Fibroblast of skin of right biceps (primary cell): ENCODE data around the gene ZBTB20.
A peak's percentile ranks its signal among the peaks of the same experiment; 100 is the strongest.
"Not testable (repeated sequence)": the region's sequence is repeated elsewhere in the genome, so short reads cannot be mapped to it uniquely, and the experiment has no call there.

Experiments used
- DNase-seq: peaks from one replicate; pipeline ENCODE4 v3.0.0-alpha.2; 2013

Gene ZBTB20

DNA sequence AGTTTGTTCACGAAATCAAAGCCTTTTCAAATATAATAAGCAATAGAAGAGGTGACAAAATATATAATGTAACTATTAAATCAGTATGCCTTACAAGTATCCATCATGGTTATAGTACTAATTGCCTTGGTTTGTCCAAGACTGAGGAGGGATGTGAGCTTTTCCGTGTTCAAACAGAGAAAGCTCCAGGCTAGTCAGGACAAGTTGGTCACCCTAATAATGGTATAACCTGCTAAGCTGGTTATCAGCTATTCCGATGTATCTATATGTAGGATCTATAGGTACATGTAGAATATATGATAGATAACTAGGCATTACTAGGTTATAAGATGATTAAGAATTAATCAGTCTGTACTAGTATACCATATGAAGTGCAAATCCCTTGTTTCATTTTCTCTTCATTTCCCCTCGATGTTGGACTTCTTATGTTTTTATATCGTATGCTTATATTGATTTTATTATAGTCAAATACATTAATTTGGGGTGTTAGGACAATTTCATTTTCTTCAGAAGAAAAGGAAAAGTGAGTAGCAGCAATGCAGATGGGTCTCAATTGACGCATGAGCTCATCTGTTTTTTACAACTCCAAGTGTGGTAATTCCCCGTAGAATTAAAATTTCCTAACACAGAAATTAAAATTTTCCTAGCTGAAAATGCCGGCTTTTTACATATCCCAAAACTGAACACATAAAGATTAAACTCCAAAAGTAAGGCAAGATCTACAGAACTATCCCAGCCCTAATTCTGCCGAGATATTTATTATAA lies 434.2 kb downstream of the ZBTB20 start:
- no peak for DNase-seq

DNA sequence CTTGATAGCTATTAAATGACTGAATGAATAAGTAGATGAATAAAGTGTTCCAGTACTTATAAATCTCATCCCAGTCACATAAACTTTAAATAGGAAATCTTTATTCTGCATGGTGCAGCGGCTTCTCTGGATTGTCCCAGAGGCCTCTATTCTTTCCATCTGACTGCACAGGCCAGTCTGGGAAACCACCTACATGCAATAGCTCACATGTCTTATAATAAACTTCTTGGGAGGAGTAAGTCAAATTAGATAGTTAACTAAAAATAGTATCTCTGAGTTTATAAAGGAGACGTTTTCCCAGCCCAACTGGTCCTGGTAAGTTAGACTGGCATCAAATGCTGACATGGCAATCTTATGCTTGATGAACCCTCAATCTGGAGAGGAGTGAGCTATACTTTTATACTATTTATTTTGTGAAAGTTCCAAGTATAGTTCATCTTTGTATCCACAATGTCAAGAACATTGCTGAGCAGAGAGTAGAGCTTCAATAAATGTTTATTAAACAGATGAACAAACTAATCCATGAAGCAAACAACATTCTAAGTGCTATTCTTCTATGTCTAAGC lies 435.7 kb downstream of the ZBTB20 start:
- no peak for DNase-seq

- peak; percentile 3 for DNase-seq
These were observed 438.0 kb downstream of the ZBTB20 start for GRCh38 chr3:114709102-114709501.

- no peak for DNase-seq
These were observed 439.7 kb downstream of the ZBTB20 start for GRCh38 chr3:114707252-114707860.

DNA sequence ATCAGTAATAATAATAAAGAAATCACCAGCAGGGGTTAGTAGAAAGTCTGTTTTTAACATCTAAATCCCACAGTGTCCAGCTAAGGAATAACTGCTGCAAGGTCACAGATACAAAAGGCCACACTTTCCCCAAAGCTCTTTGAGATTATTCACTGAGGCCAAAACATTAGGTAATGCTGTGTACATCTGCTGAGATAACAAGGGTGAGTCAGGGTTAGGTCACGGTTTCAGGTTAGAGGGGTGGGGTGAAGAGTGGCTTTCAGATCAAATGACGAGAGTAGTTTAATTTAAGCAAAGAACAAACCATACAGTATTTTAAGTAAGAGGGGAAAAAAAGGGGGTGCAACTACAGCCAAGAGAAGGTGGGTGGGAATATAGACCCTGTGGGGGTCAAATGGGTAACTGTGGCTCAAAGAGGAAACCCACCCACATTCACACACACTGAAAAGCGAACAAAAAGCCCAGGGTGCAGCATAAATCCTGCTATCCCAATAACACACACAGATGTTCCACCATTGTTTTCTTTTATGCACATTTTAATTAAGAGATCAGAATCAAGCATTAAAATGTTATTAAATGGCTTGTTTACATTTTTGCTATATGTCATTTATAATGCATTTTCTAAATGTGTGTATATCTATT lies 440.4 kb downstream of the ZBTB20 start:
- DNase-seq = peak; percentile 33

DNA sequence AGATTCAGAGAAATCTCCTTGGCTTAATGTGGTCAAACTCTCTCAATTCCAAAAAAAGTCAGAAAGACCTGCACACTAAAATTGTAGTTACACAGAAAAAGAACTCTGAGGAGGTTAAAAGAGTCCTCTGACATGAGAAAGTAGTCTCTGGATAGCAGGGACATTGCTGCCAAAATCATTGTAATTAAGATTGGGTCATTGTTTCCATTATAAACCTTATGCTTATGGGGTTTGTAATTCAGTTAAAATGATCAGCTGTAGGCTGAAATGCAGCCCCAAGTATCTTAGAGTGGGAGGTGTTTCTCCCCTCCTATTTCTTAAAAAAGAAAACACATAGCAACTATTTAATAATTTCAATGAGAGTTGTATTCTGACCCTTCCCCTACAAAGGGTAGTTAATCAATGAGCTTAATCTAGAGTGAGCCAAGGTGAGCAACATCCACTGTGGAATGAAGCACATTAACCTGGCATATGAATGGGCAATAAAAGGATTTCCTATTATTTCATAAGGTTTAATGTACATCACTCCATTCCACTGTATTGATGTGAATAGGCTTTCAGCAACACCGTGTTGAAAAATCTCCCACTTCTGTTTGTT lies 446.4 kb downstream of the ZBTB20 start:
- DNase-seq = no peak

DNA sequence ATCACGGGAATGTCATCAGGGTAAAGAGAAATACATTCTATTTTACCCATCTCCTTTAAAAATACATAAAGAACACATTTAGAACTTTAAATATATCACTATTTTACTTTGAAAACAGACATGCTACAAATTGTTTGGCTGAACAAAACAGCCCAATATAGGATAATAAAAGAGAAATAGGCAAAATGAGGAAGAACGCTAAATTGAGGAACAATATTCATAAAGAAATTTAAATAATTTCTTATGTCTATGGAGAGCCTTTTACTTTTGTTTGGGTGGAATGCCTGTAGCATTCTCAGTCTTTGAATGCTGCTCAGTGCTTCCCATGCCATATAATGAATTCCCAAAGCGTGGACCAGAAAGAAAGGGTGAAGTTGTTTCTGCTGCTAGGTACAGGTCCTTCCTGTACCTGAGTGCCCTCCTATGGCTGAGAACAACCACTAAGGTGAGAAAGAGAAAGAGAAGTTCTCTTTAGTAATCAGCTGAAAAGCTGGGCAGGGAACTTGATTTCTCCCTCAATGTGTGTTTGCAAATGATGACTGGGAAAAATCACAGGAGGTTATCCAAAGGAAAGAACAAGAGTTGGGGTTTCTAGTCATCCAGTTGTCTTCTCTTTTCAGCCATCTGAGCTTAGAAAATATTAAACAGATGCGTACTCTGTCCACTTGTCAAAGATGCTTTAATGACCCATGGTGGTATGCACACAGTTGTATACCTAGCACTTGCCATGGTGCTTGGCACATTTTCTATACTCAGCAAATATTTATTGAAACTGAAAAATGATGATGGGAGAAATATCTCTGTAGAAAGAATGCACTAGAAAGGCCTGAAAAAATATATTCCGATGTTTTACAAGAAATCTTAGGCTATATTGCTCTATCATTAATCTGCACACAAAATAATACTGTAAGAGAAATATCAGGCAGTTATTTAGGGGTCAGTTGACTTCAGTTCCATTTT lies 448.7 kb downstream of the ZBTB20 start:
- DNase-seq = no peak

- DNase-seq = no peak
These were observed 449.7 kb downstream of the ZBTB20 start for GRCh38 chr3:114697401-114697800.

DNA sequence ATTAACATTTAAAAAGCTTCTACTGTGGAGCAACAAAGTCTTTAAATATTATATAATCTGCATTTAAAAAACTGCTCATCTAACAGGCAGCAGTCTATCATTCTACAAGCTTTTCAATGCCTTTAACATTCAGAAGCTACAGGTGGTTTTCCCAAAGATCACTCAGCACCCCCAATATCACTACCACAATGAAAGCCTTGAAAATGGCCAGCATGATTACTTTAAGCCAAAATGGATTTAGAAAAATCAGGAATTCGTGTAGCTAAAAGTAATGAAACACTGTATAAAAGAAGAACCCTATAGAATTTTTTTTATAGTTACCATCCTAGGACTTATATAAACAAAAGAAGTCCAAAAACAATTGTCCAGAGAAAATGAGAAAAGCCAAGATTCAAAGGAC lies 452.8 kb downstream of the ZBTB20 start:
- no peak for DNase-seq

- no peak for DNase-seq
These were observed 455.2 kb downstream of the ZBTB20 start for GRCh38 chr3:114691871-114692270.

GRCh38 chr3:114690911-114691310 lies 456.2 kb downstream of the ZBTB20 start:
- no peak for DNase-seq

DNA sequence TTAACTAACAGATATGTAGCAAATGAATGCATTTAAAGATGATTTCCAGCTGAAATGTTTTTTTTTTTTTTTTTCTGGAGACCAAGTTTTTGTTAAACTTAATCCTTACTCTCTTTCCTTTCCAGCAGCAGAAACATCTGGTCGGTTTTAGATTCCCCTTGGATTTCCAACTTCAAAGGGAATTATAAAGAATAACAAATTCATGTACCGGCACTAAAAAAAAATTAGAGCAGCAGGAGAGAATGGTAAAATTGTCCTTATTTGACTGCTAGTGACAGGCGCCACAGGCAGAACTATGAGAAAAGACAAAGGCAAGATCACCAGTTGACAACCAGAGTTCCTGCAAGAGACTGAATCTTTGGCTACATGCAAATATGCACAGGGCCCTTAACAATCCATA lies 459.9 kb downstream of the ZBTB20 start:
- no peak for DNase-seq

DNA sequence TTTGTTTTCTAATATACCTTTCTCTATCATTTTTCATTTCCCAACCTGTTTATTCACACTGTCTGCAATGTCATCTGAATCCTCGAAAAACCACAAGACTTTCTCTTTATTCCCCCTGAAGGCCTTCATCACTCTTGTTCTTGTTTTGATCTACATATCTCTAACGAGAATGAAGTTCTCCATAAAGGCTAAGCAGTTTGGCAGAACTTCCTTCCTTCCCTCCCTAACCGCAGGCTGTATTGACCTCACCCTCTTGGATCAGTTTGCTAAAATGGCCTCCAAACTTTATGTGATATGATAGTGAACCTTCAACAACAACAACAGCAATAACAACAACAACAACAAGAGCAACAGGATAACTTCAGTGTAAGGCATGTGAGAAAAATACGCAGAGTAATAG lies 460.5 kb downstream of the ZBTB20 start:
- no peak for DNase-seq

DNA sequence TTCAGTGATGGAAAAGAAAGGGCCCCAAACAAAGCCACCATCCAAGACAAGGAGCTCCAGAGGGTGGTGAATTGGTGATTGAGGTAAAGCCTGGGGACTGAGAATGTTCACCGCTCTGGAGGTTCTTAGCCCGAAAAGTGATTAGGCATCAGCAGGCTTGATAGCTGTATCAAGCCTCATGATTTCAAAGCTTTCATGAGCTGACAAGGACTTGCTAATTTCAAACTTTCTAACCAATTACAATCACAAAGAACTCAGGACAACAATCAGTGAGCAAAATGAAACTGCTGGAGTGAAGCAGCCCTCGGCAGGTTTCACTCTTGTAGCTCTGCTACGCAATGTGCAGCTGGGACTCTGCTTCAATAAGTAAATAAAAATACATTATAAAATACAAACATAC lies 461.9 kb downstream of the ZBTB20 start:
- DNase-seq = no peak

DNA sequence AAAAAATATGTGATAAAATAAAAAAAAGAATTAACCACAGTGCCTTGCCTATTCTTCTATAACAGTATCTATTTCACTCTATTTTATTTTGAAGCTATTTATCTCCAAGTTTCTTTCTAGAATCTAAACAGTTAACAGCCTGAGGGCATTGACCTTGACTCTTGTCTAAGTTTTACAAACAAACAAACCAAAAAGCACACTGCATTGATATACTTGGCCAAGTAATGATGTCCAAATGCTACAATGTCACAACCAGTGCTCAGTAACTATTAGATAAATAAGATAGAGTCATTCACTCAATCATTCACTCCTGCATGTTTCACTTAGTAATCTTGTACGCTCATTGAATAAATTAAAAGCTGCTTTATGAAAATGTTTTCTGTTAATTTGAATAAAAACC lies 466.8 kb downstream of the ZBTB20 start:
- DNase-seq = no peak

- not testable (repeated sequence) for DNase-seq
These were observed 467.3 kb downstream of the ZBTB20 start for GRCh38 chr3:114679773-114680172.

- peak; percentile 31 for DNase-seq
These were observed 472.0 kb downstream of the ZBTB20 start for GRCh38 chr3:114675104-114675503.

DNA sequence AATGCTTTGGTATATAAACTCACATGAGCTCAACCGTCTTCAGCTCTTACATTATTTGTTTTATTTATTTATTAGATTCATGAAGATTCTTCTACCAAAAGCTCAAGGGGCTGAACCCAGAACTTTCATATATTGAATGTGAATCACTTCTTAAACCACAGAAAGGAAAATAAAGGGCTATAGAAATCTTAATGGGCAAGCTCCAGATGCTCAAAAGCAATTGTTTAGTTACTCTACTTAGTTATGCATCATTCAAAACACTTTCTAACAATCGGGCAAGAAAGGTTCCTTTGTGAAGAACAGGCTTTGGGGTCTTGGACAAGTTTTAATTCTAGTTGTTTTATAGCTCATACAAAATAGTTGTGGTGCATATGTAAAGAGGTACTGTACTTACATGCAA lies 473.1 kb downstream of the ZBTB20 start:
- peak; percentile 28 for DNase-seq

- DNase-seq = no peak
These were observed 473.6 kb downstream of the ZBTB20 start for GRCh38 chr3:114673481-114673880.

DNA sequence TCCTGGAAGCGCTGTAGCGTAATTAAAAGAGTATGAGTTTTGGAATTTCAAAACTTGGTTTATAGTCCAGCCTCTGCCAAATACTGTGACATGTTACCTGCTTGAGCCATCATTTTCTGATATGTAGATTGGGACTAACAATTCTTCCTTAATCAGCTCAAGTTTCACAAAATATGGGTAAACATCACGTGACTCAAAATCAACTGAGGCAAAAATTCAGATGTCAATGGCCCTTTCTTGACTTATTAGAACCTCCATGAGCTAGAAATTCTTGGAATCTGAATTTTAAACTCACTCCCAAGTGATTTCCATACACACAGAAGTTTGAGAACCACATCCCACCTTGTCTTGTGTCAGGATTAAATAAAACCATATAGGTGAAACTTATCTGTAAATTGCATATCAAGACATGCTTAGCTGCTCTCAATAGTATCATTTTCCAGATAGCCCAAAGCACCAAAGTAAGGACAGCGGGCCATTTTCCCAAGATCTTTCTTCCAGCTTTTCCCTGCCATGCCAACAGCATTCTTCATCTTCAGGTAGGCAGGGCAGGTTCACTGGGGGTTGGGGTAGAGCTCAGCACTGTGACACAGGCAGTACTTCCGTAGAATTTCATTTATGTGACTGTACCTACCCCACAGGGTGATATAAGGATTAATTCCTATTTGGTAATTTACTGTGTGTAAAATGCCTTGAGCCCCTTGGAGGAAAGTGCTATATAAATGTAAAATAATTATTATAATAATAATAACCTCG lies 474.2 kb downstream of the ZBTB20 start:
- no peak for DNase-seq

GRCh38 chr3:114671741-114672510 lies 475.2 kb downstream of the ZBTB20 start:
- no peak for DNase-seq
